Panc1 (cell line): ENCODE measurements around the gene TRIM17. TPM values are rescaled to one million over a fixed set of nuclear protein-coding genes. Genes with fewer than 3 reads are reported as not detected.
A peak's percentile ranks its signal among the peaks of the same experiment; 100 is the strongest.

Experiments used
- ATAC-seq: fragments of 200-7000 bp; cut with Tn5 transposase; 2 replicates; pipeline ENCODE4 v1.9.1; 2020; ENCODE audit warnings: mild to moderate bottlenecking, moderate library complexity
- BruUV-seq: library from RNA; stranded (reverse); fragments of 400-500 nt; replicated peaks from 2 replicates; lab custom pipeline; 2021; lab: Mats Ljungman, UMichigan
- CTCF ChIA-PET: fragments of 300-600 bp; sonication (Branson Sonifier 250); formaldehyde crosslinking; loops from one replicate; lab custom pipeline; 2022; ENCODE audit warnings: antibody characterized with exemption; lab: Charles Lee
- POLR2A ChIA-PET: fragments of 300-600 bp; sonication (Branson Sonifier 250); formaldehyde crosslinking; loops from one replicate; lab custom pipeline; 2022; ENCODE audit warnings: antibody characterized with exemption; lab: Charles Lee
- DNase-seq: peaks from one replicate; pipeline ENCODE4 v3.0.0-alpha.2; 2010; ENCODE audit warnings: low read depth, low spot score
- H3K27ac ChIP-seq: 2 replicates; pipeline ENCODE4 v1.5.1; 2011; ENCODE audit warnings: mild to moderate bottlenecking, low read length, inconsistent platforms
- H3K27me3 ChIP-seq: fragments of 200-500 bp; sonication (Bioruptor generic); 2 replicates; pipeline ENCODE4 v1.6.0; 2014; ENCODE audit warnings: low read length, inconsistent platforms; ENCODE audit not compliant: control insufficient read depth, insufficient read depth
- H3K36me3 ChIP-seq: fragments of 200-500 bp; sonication (Bioruptor generic); 2 replicates; pipeline ENCODE4 v1.5.1; 2014; ENCODE audit warnings: inconsistent platforms, mild to moderate bottlenecking, low read length, moderate library complexity; ENCODE audit not compliant: control insufficient read depth, insufficient read depth
- H3K4me1 ChIP-seq: 2 replicates; pipeline ENCODE4 v1.5.1; 2011; ENCODE audit warnings: inconsistent platforms, mild to moderate bottlenecking, low read length, moderate library complexity; ENCODE audit not compliant: control insufficient read depth, insufficient read depth
- H3K4me3 ChIP-seq, 2 experiments: 2 replicates each; pipeline ENCODE4 v1.5.1; 2011 to 2012; ENCODE audit warnings: low read depth in 2 of 2, low read length in 2 of 2, mild to moderate bottlenecking in 2 of 2, inconsistent platforms in 1 of 2, moderate library complexity in 1 of 2
- H3K9me3 ChIP-seq: fragments of 200-500 bp; sonication (Bioruptor generic); 2 replicates; pipeline ENCODE4 v1.5.1; 2014; ENCODE audit warnings: low read depth, mild to moderate bottlenecking, inconsistent platforms, low read length, moderate library complexity; ENCODE audit not compliant: control insufficient read depth, insufficient read depth
- CTCF ChIP-seq: fragments of 450-650 bp; IDR thresholded peaks from 2 replicates; pipeline ENCODE4 v1.5.1; 2017; ENCODE audit warnings: mild to moderate bottlenecking
- POLR2AphosphoS5 ChIP-seq: IDR thresholded peaks from 2 replicates; pipeline ENCODE4 v1.6.1; 2012; ENCODE audit warnings: mild to moderate bottlenecking, low read depth, low read length, moderate library complexity
- SIN3A ChIP-seq: IDR thresholded peaks from 2 replicates; pipeline ENCODE4 v1.6.1; 2012; ENCODE audit warnings: low read depth, mild to moderate bottlenecking, low read length, moderate library complexity, borderline replicate concordance; ENCODE audit not compliant: insufficient read depth
- TCF7L2 ChIP-seq: IDR thresholded peaks from 2 replicates; pipeline ENCODE4 v1.6.1; 2011; ENCODE audit warnings: mild to moderate bottlenecking, low read depth, low read length, inconsistent platforms
- in situ Hi-C: cut with HindIII; loops from 2 replicates; pipeline ENCODE4 v1.10.0; 2016; ENCODE audit warnings: low sequenced_read_pairs, low pct_unique_long_range_greater_than_20kb
- intact Hi-C: fragments of 100-400 bp; cut with micrococcal nuclease; formaldehyde crosslinking; loops from one replicate; pipeline ENCODE4 v1.10.0; 2022; ENCODE audit not compliant: unreplicated experiment
- total RNA-seq: library from RNA; stranded (reverse); gene quantifications from one replicate; pipeline ENCODE4 v1.2.1, GENCODE V29; 2021; ENCODE audit not compliant: unreplicated experiment
- TF ChIP-seq, protein P1 (sequence below), 2 experiments: IDR thresholded peaks; 2 replicates each; pipeline ENCODE4 v1.6.1; 2011 to 2012; ENCODE audit warnings: low read depth in 2 of 2, control low read depth in 1 of 2, low read length in 1 of 2, mild to moderate bottlenecking in 1 of 2, moderate library complexity in 1 of 2; ENCODE audit not compliant: insufficient read depth in 1 of 2

The TRIM17 gene
- total RNA-seq, 1 experiment from 2014 or later: 1.2 TPM

DNA sequence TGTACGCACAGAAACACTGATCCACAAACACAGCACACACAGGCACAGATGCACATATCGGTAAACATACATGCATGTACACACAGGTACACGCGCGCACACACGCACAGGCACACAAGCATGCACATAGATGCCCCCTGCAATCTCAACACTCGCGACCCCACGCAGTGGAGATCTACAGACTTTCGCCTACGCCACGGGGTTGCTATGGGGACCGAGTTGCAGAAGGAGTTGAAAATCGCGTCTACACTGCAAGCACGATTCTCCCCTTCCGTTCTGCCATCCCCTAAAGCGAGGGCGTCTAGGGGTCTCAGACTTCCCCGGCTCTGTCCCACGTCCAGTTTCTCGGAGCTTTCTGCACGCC is 826 bp downstream of the TRIM17 start:
- Histone ChIP-seq H3K27ac (peak overlapping the region; percentile 39; the same call in 1 of the 2 replicates), H3K27me3 (no peaks in the 10 kb centered on the region), H3K36me3 (peaks cover 4% of the 10 kb centered on the region; the same call in 1 of the 2 replicates), H3K4me1 (peaks cover 6% of the 10 kb centered on the region; the same call in 1 of the 2 replicates), H3K9me3 (no peaks in the 10 kb centered on the region), H3K4me3 (peak overlapping the region; percentile 38 to 43)
- ChIA-PET POLR2A (no interaction called here), CTCF (no interaction called here)
- DNase-seq (no peak), ATAC-seq (no peak)
- intact Hi-C loops (no loop called here), in situ Hi-C loops (no loop called here)
- BruUV-seq: no TSS peak
- no peak for TF ChIP-seq TCF7L2
- no peak for TF ChIP-seq SIN3A
- TF ChIP-seq CTCF: no peak
- TF ChIP-seq, protein P1, sequence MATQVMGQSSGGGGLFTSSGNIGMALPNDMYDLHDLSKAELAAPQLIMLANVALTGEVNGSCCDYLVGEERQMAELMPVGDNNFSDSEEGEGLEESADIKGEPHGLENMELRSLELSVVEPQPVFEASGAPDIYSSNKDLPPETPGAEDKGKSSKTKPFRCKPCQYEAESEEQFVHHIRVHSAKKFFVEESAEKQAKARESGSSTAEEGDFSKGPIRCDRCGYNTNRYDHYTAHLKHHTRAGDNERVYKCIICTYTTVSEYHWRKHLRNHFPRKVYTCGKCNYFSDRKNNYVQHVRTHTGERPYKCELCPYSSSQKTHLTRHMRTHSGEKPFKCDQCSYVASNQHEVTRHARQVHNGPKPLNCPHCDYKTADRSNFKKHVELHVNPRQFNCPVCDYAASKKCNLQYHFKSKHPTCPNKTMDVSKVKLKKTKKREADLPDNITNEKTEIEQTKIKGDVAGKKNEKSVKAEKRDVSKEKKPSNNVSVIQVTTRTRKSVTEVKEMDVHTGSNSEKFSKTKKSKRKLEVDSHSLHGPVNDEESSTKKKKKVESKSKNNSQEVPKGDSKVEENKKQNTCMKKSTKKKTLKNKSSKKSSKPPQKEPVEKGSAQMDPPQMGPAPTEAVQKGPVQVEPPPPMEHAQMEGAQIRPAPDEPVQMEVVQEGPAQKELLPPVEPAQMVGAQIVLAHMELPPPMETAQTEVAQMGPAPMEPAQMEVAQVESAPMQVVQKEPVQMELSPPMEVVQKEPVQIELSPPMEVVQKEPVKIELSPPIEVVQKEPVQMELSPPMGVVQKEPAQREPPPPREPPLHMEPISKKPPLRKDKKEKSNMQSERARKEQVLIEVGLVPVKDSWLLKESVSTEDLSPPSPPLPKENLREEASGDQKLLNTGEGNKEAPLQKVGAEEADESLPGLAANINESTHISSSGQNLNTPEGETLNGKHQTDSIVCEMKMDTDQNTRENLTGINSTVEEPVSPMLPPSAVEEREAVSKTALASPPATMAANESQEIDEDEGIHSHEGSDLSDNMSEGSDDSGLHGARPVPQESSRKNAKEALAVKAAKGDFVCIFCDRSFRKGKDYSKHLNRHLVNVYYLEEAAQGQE (IDR thresholded peaks at IDR 0.05; ENCODE audit: insufficient read depth in 1 of 2, low read depth in 2 of 2, low read length in 1 of 2): no peak
- no peak for TF ChIP-seq POLR2AphosphoS5

DNA sequence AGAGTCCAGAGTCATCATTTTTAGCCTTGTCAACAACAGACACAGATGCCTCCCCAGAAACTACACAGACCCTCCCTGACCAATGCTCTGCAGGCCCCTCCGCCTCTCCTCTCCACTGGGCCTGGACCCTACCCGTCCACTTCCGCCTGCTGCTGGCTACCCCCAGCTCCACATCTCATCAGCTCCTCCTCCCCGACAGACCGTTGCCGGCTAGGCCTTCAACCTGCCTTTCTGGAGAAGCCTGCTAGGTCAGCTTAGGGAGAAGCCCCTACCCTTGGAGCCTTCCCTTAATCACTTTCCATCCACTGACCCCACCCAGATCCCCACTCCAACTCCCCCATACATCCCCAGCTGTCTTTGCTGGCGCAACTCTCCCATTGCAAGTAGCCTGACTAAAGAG is 1.4 kb downstream of the TRIM17 start:
- intact Hi-C loops: no loop called here
- Histone ChIP-seq H3K27ac (no peak overlapping the region), H3K27me3 (no peaks in the 10 kb centered on the region), H3K4me3 (no peak overlapping the region), H3K36me3 (peaks cover 4% of the 10 kb centered on the region; the same call in 1 of the 2 replicates), H3K9me3 (no peaks in the 10 kb centered on the region), H3K4me1 (peaks cover 6% of the 10 kb centered on the region; the same call in 1 of the 2 replicates)
- ChIA-PET CTCF (interaction anchor here (0.6 kb wide), 1 partner anchor 40 kb away, joined by 3 read pairs; no protein-coding TSS in a partner anchor), POLR2A (no interaction called here)
- in situ Hi-C loops: no loop called here
- DNase-seq (no peak), ATAC-seq (no peak)
- no TSS peak for BruUV-seq
- TF ChIP-seq, protein P1 (IDR thresholded peaks at IDR 0.05; ENCODE audit: insufficient read depth in 1 of 2, low read depth in 2 of 2, low read length in 1 of 2): no peak
- no peak for TF ChIP-seq SIN3A
